ENCODE results near the gene PTK7.

- TF ChIP-seq, protein P1, sequence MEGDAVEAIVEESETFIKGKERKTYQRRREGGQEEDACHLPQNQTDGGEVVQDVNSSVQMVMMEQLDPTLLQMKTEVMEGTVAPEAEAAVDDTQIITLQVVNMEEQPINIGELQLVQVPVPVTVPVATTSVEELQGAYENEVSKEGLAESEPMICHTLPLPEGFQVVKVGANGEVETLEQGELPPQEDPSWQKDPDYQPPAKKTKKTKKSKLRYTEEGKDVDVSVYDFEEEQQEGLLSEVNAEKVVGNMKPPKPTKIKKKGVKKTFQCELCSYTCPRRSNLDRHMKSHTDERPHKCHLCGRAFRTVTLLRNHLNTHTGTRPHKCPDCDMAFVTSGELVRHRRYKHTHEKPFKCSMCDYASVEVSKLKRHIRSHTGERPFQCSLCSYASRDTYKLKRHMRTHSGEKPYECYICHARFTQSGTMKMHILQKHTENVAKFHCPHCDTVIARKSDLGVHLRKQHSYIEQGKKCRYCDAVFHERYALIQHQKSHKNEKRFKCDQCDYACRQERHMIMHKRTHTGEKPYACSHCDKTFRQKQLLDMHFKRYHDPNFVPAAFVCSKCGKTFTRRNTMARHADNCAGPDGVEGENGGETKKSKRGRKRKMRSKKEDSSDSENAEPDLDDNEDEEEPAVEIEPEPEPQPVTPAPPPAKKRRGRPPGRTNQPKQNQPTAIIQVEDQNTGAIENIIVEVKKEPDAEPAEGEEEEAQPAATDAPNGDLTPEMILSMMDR (conservative IDR thresholded peaks at IDR 0.05; ENCODE audit: low read length), result no peak
- TF ChIP-seq EZH2phosphoT487 (IDR thresholded peaks at IDR 0.05; ENCODE audit: borderline replicate concordance), result no peak
Measured at GRCh38 chr6:43181942-43182860, 106.1 kb downstream of the PTK7 start, which contains the start of gene CUL9.
